ENCODE measurements around the gene GRIK2.

DNA sequence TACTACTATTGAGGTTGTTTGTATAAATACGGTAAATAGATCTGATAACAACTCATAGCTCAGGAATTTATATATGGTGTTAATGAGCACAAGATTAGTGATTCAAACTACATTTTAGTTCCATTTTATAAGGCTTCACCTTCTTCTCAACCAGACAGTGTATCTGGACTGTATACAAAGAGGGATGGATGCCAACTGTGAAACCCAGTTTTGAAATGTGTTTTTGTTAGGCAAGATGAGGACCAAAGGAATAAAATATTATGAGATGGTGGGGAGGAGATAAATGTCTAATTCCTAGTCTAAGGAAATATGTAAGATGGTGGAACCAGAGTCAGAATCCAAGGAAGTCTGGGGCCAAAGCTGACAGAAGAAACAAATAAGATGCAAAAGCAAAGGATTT, 329.0 kb downstream of the GRIK2 start:
- TF ChIP-seq, protein P1, sequence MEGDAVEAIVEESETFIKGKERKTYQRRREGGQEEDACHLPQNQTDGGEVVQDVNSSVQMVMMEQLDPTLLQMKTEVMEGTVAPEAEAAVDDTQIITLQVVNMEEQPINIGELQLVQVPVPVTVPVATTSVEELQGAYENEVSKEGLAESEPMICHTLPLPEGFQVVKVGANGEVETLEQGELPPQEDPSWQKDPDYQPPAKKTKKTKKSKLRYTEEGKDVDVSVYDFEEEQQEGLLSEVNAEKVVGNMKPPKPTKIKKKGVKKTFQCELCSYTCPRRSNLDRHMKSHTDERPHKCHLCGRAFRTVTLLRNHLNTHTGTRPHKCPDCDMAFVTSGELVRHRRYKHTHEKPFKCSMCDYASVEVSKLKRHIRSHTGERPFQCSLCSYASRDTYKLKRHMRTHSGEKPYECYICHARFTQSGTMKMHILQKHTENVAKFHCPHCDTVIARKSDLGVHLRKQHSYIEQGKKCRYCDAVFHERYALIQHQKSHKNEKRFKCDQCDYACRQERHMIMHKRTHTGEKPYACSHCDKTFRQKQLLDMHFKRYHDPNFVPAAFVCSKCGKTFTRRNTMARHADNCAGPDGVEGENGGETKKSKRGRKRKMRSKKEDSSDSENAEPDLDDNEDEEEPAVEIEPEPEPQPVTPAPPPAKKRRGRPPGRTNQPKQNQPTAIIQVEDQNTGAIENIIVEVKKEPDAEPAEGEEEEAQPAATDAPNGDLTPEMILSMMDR (IDR thresholded peaks at IDR 0.05) = no peak
- TF ChIP-seq POLR2A (IDR thresholded peaks at IDR 0.05) = no peak

Measured in Peyer's patch (tissue), 4 donors.